CD4-positive, alpha-beta T cell treated with Interleukin-17A for 1 hour (primary cell): ENCODE data around the gene COPS7B.
"Not testable (repeated sequence)": the region's sequence is repeated elsewhere in the genome, so short reads cannot be mapped to it uniquely, and the experiment has no call there.

Experiments used
- DNase-seq: peaks from one replicate; pipeline ENCODE4 v3.0.0-alpha.2; 2020

COPS7B gene

GRCh38 chr2:231786177-231786916, at the start of gene COPS7B:
TSS of gene COPS7B (plus strand) at chr2:231786445. CDS start at chr2:231788571, 2,126 bp downstream.
- DNase-seq: peak; percentile 84

- no peak for DNase-seq
Measured at GRCh38 chr2:231737761-231738160, 48.5 kb upstream of the COPS7B start.

- DNase-seq: no peak
Measured at GRCh38 chr2:231743376-231744116, 42.7 kb upstream of the COPS7B start.

DNA sequence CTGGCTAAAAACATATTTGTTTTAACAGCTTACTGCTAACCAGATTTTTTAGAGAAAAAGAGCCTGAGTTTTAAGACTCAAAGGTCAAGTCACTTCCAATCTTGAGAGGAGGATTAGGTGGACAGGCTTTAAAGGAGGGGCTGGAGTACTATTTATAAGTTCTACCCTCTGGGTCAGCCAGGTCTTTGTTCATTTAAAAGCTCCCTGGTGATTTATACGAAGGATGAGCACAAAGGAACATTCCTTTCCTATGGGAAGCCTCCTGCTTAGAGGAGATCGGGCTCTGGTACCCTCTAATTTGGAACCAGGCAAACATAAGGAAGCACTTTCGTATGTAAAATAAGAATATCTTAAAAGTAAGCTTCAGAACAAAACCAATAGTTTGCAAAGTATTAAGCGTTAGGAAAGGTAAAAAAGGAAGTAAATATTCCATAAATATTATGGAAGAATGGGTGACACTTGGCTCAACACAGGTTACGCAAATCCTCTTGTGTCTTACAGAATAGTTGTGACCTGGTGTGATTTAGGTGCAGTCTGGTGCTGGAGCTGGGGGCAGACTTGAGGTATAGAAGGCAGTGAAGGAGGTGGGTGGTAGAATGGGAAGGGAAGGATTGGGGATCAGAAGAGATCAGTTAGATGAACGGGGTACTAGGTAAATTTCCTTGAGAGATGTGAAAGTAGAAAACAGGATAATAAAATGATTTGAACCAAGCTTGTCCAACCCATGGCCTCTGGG, 40.8 kb upstream of the COPS7B start:
- no peak for DNase-seq

DNA sequence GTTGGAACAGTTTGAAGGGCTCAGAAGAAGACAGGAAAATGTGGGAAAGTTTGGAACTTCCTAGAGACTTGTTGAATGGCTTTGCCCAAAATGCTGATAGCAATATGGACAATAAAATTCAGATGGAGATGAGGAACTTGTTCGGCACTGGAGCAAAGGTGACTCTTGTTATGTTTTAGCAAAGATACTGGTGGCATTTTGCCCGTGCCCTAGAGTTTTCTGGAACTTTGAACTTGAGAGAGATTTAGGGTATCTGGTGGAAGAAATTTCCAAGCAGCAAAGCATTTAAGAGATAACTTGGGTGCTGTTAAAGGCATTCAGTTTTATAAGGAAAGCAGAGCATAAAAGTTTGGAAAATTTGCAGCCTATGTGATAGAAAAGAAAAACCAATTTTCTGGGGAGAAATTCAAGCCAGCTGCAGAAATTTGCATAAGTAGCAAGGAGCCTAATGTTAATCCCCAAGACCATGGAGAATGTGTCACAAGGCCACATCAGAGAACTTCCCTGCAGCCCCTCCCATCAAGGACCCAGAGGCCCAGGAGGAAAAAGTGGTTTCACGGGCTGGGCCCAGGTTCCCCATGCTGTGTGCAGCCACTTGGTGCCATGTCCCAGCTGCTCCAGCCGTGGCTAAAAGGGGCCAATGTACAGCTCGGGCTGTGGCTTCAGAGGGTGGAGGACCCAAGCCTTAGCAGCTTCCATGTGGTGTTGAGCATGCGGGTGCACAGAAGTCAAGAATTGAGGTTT, 37.9 kb upstream of the COPS7B start:
- not testable (repeated sequence) for DNase-seq

GRCh38 chr2:231749016-231749415, 37.2 kb upstream of the COPS7B start:
- not testable (repeated sequence) for DNase-seq

DNA sequence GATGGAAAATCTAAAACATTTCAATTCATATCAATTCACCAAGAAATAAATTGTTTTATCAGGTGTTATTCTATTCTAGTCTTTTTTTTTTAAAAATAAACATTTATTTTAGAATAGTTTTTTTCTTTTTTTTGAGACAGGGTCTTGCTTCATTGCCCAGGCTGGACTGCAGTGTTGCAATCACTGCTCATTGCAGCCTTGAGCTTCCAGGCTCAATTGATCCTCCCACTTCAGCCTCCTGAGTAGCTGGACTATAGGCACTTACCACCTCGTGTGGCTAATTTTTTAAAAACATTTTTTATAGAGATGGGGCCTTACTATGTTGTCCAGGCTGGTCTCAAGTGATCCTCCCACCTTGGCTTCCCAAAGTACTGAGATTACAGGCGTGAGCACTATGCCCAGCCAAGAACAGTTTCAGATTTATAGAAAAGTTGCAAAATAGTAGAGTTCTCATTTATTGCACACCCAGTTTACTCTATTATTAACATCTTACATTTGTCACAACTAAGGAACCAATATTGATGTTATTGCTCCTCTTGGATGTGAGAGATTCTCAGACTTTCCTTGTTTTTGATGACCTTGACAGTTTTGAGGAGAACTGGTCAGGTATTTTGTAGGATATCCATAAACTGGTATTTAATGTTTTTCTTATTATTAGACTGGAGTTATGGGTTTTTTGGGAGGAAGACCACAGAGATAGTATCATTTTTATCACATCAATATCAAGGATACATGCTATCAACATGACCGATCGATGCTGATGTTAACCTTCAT, 35.0 kb upstream of the COPS7B start:
- DNase-seq: no peak

GRCh38 chr2:231752061-231752460, 34.2 kb upstream of the COPS7B start:
- no peak for DNase-seq

- DNase-seq: no peak
Measured at GRCh38 chr2:231761735-231762134, 24.5 kb upstream of the COPS7B start.

DNA sequence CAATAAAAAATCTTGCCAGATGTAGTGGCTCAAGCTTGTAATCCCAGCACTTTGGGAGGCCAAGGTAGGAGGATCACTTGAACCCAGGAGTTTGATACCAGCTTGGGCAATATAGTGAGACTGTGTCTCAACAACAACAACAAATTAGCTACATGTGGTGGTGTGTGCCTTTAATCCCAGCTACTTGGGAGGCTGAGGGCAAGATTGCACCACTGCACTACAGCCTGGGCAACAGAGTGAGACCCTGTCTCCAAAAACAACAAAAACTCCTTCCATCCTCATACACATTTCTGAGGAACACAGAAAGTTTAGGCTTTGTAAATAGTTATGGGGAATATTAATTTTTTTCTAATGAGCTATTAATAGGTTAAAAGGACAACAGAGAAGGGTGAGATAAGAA, 22.1 kb upstream of the COPS7B start:
- DNase-seq: no peak

DNA sequence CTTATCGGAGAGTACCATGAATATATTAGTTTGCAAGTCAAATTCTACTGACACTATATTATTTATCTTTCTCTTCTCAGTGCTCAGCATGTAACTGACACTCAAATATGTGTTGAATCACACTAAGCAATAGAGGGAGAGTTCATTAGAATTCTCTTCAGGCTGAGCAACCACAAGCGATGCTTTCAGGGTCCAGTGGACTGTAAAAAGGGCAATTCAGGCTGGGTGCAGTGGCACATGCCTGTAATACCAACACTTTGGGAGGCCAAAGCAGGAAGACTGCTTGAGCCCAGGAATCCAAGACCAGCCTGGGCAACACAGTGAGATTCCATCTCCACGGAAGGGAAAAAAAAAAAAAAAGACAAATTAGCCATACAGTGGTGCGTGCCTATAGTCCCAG, 21.5 kb upstream of the COPS7B start:
- no peak for DNase-seq

DNA sequence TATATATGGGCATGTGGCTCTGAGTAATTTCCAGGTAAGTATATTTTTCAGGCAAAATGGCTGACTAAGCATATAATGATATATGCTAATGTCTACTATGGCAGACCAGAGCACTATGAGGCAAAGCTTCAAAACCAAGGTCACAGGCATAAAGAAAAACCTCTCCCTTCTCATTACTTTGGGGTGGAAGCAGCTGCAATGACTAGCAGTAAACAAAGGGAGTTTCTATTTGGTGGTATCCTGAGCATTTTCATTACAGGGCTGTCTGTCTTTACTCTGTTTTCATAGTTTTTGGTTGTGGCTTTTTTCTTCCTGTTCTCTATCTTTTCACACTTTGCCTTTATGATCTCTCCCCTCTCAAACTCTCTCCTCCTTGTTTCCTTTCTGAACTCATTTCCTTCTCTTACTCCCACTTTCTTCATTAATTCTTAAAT, 20.7 kb upstream of the COPS7B start:
- no peak for DNase-seq

DNA sequence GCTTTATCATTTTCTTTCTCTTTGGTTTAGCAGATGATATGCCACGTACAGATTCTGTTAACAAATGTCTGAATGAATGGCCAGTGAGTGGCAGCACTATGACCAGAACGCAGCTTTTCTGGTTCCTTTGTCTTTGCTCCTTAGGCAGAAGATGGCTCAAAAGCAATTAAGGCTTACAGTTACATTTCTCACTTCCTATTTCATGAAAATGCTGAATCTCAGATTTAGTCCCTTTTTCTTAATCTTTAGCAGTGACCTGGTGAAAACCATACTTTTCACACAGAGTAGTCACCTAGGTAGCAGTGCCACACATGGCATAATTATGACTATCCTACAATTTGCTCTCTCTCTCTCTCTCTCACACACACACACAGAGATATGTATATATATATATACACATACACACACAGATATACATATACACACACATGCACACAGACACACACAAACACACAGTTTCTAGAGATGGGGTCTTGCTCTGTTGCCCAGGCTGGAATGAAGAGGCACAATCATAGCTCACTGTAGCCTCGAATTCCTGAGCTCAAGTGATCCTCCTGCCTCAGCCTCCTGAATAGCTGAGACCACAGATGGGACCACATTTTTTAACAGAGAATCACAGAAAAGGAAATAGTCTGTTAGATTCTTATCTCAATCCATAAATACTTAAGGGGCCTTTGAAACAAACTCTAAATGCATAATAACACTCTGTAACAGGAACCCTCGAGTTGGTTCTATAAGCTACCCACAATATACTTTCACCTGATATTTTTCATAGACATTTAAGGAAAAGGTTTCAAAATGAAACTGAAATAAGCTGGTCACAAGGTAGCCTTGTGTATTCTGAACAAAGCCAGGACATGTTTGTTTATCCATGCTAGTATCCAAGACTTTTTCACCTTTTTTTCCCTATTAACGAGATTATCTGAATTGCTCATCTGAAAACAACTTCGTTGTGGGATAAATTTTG, 16.8 kb upstream of the COPS7B start:
- DNase-seq: no peak

DNA sequence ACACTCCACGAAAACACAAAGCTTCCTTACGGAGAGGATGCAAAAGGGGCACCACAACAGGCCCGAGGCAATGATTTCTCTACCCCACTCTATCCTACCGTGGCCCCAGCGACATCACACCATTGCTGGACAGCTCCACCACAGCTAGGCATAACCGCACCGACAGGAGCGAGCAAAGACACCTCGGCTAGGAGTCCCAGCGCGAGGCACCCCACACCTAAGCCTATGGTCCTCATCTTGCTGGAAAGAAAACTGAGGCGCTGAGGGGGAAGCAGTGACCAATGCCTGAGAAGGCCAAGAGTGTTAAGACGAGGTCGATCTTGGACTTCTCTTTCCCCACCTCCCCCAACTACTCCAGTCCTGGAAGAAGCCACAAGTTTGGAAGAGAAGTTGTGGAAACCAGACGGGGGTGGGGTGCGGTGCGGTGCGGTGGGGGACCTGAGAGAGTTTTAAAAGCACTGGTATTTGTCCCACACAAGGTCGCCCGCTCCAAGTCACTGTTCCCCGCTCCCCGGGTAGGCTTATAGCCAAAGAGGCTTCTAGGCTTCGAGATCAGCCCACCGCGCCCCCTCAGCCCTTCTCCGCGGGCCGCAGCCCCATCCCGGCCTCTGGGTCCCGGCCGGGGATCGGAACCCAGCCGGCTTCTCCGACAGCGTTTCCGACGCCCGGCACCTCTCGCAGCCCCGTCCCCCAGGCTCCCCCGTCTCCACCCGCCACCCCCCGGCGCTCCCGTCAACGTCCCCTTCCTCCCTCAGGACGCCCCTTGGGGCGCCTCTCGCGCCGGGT, 5.9 kb upstream of the COPS7B start:
- DNase-seq: no peak

- DNase-seq: peak; percentile 97
Measured at GRCh38 chr2:231780909-231781797, 5.1 kb upstream of the COPS7B start, which contains the start of gene PDE6D. TSS of gene PDE6D (minus strand) at chr2:231781282. CDS start at chr2:231781114, 168 bp downstream.

DNA sequence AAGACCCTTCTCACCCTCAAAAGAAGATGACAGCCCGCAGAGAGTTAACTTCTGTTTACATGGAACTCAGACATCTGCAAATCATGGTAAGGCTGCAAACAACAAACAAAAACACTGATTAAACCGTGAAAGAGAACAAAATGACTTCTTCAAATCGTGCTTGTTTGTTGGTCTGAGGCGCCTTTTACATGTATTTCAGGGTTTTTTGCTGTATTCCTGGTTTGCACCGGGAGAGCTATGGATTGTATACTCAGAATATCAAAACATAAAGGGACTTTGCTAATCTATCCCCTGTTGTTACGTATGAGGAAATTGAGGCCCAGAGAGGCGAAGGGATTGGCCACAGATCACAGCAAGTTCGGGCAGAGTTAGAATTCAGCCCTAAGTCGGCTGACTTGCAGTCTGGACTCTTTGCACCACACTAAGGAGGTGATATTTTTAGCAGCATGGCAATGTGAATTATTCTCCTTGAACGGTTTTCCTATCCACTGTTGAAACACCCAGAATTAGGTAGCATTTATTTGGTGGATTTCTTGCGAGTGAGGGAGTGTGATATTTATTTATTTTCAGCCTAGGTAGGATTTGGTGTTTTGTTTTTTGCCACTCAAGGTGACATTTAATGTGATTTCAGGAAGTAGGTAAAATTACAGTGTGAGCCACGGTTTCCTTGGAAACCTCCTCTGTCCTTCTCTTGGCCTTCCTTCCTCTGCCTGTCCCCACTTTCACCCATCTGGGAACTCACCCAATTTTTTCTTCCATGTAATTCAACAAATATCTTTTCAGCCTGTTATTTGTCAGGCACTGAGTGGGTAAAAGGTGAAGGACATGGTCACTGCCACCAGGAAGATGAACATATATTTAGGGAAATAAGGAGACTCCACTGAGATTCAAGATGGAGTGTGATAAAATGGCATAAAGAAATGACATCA, 4.2 kb upstream of the COPS7B start:
- peak; percentile 52 for DNase-seq

GRCh38 chr2:231785413-231785812, 832 bp upstream of the COPS7B start:
- DNase-seq: no peak

DNA sequence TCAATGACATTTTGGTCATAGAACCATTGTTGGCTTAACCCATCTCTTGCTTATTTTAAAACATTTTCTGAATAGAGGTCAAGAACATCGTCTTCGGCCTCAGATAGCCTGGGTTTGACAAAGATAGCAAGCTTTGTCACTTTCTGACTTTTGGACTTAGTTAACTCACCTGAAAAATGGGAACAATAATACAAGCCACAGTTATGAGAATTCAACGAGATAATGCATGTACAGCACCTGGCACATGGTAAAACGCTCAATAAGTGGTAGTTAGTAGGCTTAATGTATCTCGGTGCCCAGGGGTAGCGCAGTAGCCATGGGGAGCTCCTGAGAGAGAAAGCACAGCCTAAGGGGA, 446 bp upstream of the COPS7B start:
- no peak for DNase-seq
